ENCODE data around the gene PARD3B.

DNA sequence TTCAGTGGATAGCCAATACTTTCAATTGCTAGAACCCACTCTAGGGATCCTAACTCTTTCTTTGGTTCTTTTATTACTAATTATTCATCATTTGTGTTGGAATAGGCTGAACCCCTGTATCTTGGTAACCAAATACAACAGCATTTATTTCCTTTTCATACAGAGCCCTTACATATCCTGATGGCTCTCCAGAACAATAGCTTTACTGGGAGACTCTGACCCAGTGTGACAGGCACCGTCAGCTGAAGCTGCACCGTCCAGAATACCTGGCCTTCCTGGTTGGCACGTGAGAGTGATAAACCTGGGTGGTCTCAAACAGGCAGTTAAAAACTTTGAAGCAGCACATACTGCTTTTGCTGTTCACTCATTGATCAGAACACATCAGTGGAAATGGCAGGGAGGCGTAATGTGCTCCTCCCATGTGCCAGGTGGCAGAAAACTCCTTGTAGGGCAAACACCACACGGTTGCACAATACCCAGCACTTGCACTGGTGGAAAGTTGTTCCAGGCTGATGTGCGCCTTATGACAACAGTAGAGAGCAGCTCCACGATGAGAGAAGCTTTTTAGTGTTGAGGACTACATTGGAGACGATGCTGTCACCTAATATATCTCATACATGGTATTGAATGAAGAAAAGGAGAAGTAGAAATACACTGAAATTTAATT lies 456.2 kb downstream of the PARD3B start:
- TF ChIP-seq POLR2AphosphoS5 (IDR thresholded peaks at IDR 0.05; ENCODE audit: low read depth, low read length) = no peak
- no peak for TF ChIP-seq TAF1 (IDR thresholded peaks at IDR 0.05; ENCODE audit: borderline replicate concordance, low read depth, low read length)
- TF ChIP-seq POLR2A (IDR thresholded peaks at IDR 0.05; ENCODE audit: low read depth, low read length) = no peak

All from GM12892 (cell line).